Measurements from ENCODE around the gene PITX3. TPM values are rescaled to one million over a fixed set of nuclear protein-coding genes. Genes with fewer than 3 reads are reported as not detected.

Gene PITX3
- polyA plus RNA-seq, 1 experiment: not detected

DNA sequence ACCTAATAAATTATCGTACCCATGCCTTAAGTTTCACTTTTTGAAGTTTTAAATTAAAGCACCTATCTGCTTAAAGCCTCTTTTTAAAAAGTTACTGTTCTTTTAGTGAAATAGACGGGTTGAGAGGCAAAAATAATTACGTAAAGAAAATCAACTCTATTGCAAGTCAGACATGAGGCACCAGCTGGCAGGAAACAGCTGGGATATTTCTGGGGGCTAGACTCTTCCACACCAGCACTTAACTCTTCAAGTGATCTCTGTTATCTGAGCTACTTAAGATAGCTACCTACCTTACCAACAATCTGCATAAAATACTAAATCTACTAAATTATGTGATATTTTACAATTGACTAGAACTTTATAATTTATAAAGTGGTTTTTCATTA, 39.8 kb upstream of the PITX3 start:
- H3K4me3 ChIP-seq (ENCODE audit: low read depth, low read length): no peak overlapping the region
- CTCF ChIA-PET: interaction anchor here (1.4 kb wide), 1 partner anchor 67 kb away, joined by 3 read pairs; no protein-coding TSS in a partner anchor
- TF ChIP-seq, protein P1, sequence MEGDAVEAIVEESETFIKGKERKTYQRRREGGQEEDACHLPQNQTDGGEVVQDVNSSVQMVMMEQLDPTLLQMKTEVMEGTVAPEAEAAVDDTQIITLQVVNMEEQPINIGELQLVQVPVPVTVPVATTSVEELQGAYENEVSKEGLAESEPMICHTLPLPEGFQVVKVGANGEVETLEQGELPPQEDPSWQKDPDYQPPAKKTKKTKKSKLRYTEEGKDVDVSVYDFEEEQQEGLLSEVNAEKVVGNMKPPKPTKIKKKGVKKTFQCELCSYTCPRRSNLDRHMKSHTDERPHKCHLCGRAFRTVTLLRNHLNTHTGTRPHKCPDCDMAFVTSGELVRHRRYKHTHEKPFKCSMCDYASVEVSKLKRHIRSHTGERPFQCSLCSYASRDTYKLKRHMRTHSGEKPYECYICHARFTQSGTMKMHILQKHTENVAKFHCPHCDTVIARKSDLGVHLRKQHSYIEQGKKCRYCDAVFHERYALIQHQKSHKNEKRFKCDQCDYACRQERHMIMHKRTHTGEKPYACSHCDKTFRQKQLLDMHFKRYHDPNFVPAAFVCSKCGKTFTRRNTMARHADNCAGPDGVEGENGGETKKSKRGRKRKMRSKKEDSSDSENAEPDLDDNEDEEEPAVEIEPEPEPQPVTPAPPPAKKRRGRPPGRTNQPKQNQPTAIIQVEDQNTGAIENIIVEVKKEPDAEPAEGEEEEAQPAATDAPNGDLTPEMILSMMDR (IDR thresholded peaks at IDR 0.05; ENCODE audit: insufficient read depth, low read depth, low read length): no peak
- H3K36me3 ChIP-seq (ENCODE audit: control insufficient read depth, insufficient read depth, low read length): no peaks in the 10 kb centered on the region
- DNase-seq (ENCODE audit: low read depth): no peak
- H3K27me3 ChIP-seq (ENCODE audit: control insufficient read depth, insufficient read depth, low read length): no peaks in the 10 kb centered on the region
- POLR2A ChIA-PET: no interaction called here

DNA sequence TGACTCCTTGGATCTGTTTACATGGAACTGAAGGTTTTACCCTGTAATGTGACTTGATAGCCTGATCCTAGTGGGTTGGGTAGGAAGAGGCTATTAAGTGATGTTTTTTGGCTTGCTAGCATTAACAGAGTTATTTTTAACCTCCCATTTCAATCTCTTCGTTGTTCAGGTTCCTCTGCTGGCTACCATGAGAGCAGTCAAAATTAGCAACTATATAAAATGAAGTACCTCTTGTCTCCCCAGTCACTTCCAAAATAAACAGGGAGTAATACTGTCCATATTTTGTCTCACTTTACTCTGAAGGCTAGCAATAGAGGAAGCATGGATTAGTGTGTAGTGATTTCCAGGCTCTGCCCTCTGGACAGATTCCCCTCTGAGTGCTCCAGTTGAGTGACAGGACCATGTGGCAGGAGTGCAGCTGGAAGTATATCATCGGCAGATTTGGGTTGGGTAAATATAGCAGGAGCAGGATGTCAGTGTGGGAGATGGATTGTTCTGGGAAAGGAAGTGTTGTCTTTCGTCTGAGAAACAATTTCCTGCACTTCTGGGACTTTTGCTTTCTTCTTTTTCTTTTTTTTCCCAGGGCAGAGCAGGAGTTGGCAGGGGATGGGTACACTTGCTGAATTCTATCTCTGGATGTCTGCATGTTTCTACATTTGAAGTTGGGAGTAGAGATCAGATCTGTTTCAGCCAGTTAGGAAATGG, 39.2 kb upstream of the PITX3 start:
- H3K27me3 ChIP-seq (ENCODE audit: control insufficient read depth, insufficient read depth, low read length): no peaks in the 10 kb centered on the region
- ChIA-PET CTCF (interaction anchor here (1.3 to 1.4 kb wide), 2 partner anchors 32 to 67 kb away, joined by 3 read pairs; no protein-coding TSS in a partner anchor), POLR2A (no interaction called here)
- TF ChIP-seq, protein P1 (IDR thresholded peaks at IDR 0.05; ENCODE audit: insufficient read depth, low read depth, low read length): no peak
- no peaks in the 10 kb centered on the region for H3K36me3 ChIP-seq (ENCODE audit: control insufficient read depth, insufficient read depth, low read length)
- no peak overlapping the region for H3K4me3 ChIP-seq (ENCODE audit: low read depth, low read length)
- no peak for DNase-seq (ENCODE audit: low read depth)

DNA sequence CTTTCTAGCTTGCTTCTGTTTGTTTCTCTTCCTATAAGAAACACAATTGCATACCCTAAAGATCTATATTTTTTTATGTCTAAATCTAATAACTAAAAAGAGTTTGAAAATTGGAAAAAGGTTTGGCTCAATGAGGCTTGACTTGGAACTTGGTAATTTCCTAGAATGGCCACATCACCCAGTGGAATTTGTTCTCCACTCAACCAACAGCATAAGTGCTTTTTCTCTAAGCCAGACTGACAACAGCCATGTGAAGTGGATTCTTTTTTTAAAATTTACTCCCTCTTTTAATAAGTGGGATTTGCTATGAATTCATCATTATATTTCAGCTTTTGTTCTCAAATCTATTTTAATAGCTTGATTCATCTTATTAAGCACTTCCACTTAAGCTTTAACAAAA, 37.8 kb upstream of the PITX3 start:
- H3K36me3 ChIP-seq (ENCODE audit: control insufficient read depth, insufficient read depth, low read length): no peaks in the 10 kb centered on the region
- no peak overlapping the region for H3K4me3 ChIP-seq (ENCODE audit: low read depth, low read length)
- TF ChIP-seq, protein P1 (IDR thresholded peaks at IDR 0.05; ENCODE audit: insufficient read depth, low read depth, low read length): no peak
- H3K27me3 ChIP-seq (ENCODE audit: control insufficient read depth, insufficient read depth, low read length): no peaks in the 10 kb centered on the region
- DNase-seq (ENCODE audit: low read depth): no peak
- CTCF ChIA-PET: interaction anchor here (0.8 to 2.0 kb wide), 5 partner anchors 8 to 73 kb away, joined by 3 to 6 read pairs (median 4); no protein-coding TSS in a partner anchor
- POLR2A ChIA-PET: no interaction called here

DNA sequence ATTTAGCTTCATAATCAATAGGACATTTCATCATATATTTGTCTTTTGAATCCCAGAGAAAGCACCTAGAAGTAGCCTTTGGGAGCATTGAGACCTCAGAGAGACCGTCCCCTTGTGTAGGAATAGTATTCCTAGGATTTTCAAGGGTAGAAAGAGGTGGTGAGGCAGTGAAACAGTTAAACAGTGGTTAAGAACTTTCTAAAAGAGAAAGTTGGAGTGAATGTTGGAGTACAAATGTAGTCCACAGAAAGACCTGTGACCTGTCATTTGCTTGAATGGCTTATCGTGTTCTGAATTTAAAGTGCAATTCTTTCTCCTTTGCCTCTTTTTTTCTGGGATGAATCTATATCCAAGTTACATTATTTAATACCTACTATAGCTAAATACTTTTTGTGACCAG, 34.0 kb upstream of the PITX3 start:
- no peak for DNase-seq (ENCODE audit: low read depth)
- H3K27me3 ChIP-seq (ENCODE audit: control insufficient read depth, insufficient read depth, low read length): no peaks in the 10 kb centered on the region
- TF ChIP-seq, protein P1 (IDR thresholded peaks at IDR 0.05; ENCODE audit: insufficient read depth, low read depth, low read length): no peak
- POLR2A ChIA-PET: no interaction called here
- H3K4me3 ChIP-seq (ENCODE audit: low read depth, low read length): no peak overlapping the region
- CTCF ChIA-PET: interaction anchor here (0.6 to 1.3 kb wide), 2 partner anchors 128 to 355 kb away, joined by 3 read pairs; no protein-coding TSS in a partner anchor
- H3K36me3 ChIP-seq (ENCODE audit: control insufficient read depth, insufficient read depth, low read length): no peaks in the 10 kb centered on the region

DNA sequence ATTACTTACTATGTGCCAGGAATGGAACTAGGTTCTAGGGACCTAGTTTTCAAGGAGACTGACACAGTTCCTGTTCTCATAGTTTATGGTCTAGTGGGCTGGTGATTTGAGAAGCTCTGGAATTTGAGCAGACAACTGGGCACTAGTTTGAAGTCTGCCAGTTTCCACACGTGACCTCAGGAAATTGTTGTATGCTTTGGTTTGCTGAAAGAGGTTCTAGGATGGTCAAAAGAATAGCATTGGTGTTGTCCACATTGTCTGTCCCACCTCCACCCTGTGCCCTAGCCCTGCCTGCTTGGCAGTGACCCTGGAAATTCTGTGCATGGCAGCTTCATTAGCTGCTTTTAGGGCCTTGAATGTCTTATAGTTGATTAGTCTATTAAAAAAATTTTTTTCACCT, 32.8 kb upstream of the PITX3 start:
- H3K4me3 ChIP-seq (ENCODE audit: low read depth, low read length): no peak overlapping the region
- DNase-seq (ENCODE audit: low read depth): no peak
- TF ChIP-seq, protein P1 (IDR thresholded peaks at IDR 0.05; ENCODE audit: insufficient read depth, low read depth, low read length): no peak
- CTCF ChIA-PET: interaction anchor here (1.3 kb wide), 1 partner anchor 129 kb away, joined by 3 read pairs; no protein-coding TSS in a partner anchor
- H3K27me3 ChIP-seq (ENCODE audit: control insufficient read depth, insufficient read depth, low read length): no peaks in the 10 kb centered on the region
- POLR2A ChIA-PET: no interaction called here
- H3K36me3 ChIP-seq (ENCODE audit: control insufficient read depth, insufficient read depth, low read length): no peaks in the 10 kb centered on the region

All from BJ (cell line).